NT2/D1 (cell line): ENCODE measurements around the gene JOSD1.
"Not testable (repeated sequence)": the region's sequence is repeated elsewhere in the genome, so short reads cannot be mapped to it uniquely, and the experiment has no call there.

ENCODE experiments used
- DNase-seq: peaks from one replicate; pipeline ENCODE4 v3.0.0-alpha.2; 2011; ENCODE audit warnings: low read depth, low spot score
- H3K27me3 ChIP-seq: 2 replicates; pipeline ENCODE4 v1.6.0; 2011; ENCODE audit warnings: mild to moderate bottlenecking; ENCODE audit not compliant: insufficient read length, insufficient read depth
- H3K36me3 ChIP-seq: 2 replicates; pipeline ENCODE4 v1.6.1; 2011; ENCODE audit warnings: mild to moderate bottlenecking, low read length, mixed read lengths; ENCODE audit not compliant: insufficient read depth, insufficient read length
- H3K4me1 ChIP-seq: 2 replicates; pipeline ENCODE4 v1.5.1; 2011; ENCODE audit not compliant: insufficient read depth, insufficient read length
- H3K4me3 ChIP-seq: 2 replicates; pipeline ENCODE4 v1.5.1; 2011; ENCODE audit warnings: low read depth; ENCODE audit not compliant: insufficient read length
- H3K9ac ChIP-seq: 2 replicates; pipeline ENCODE4 v1.6.0; 2011; ENCODE audit warnings: low read depth; ENCODE audit not compliant: insufficient read length
- H3K9me3 ChIP-seq: 2 replicates; pipeline ENCODE4 v1.5.1; 2011; ENCODE audit warnings: mild to moderate bottlenecking, low read length; ENCODE audit not compliant: insufficient read depth
- SUZ12 ChIP-seq: IDR thresholded peaks from 2 replicates; pipeline ENCODE4 v1.6.1; 2011; ENCODE audit not compliant: insufficient read length, insufficient read depth; ENCODE audit errors: extremely low read depth
- YY1 ChIP-seq: IDR thresholded peaks from 2 replicates; pipeline ENCODE4 v1.6.1; 2011; ENCODE audit not compliant: insufficient read length, insufficient read depth
- ZNF274 ChIP-seq: IDR thresholded peaks from 2 replicates; pipeline ENCODE4 v1.6.1; 2011; ENCODE audit warnings: mild to moderate bottlenecking, low read depth, low read length

JOSD1 gene

DNA sequence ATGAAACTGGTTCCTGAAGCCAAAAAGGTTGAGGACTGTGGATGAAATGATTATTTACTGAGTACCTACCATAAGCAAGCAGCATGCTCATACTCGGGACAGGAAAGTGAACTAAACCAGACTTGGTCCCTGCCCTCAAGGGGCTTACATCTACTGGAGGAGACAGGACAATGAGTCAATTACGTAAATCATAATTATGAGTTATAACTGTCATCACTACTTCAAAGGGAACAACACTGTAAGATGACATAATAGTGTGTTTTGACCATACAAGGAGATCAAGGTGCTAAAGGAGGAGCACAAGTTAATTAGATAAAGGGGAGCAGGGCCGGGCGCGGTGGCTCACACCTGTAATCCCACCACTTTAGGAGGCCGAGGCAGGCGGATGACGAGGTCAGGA, 47.0 kb downstream of the JOSD1 start:
- peaks cover 9% of the 10 kb centered on the region for H3K36me3 ChIP-seq
- no peak overlapping the region for H3K9ac ChIP-seq
- no peaks in the 10 kb centered on the region for H3K9me3 ChIP-seq
- no peak for DNase-seq
- no peaks in the 10 kb centered on the region for H3K27me3 ChIP-seq
- no peak overlapping the region for H3K4me3 ChIP-seq
- TF ChIP-seq YY1 (no peak), ZNF274 (no peak), SUZ12 (no peak)
- peaks cover 2% of the 10 kb centered on the region for H3K4me1 ChIP-seq

DNA sequence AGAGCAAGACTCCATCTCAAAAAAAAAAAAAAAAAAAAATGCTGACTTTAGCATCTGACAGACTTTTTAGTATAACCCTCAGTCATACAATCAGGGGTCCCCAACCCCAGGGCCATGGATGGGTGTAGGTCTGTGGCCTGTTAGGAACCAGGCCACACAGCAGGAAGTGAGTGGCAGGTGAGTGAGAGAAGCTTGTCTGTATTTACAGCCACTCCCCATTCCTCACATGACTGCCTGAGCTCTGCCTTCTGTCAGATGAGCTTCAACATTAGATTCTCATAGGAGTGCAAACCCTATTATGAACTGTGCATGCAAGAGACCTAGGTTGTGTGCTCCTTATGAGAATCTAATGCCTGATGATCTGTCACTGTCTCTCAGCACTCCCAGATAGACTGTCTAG, 47.9 kb downstream of the JOSD1 start:
- TF ChIP-seq YY1 (no peak), SUZ12 (no peak), ZNF274 (no peak)
- Histone ChIP-seq H3K4me3 (no peak overlapping the region), H3K4me1 (peaks cover 2% of the 10 kb centered on the region), H3K36me3 (peaks cover 12% of the 10 kb centered on the region), H3K9me3 (no peaks in the 10 kb centered on the region), H3K27me3 (no peaks in the 10 kb centered on the region), H3K9ac (no peak overlapping the region)
- no peak for DNase-seq

DNA sequence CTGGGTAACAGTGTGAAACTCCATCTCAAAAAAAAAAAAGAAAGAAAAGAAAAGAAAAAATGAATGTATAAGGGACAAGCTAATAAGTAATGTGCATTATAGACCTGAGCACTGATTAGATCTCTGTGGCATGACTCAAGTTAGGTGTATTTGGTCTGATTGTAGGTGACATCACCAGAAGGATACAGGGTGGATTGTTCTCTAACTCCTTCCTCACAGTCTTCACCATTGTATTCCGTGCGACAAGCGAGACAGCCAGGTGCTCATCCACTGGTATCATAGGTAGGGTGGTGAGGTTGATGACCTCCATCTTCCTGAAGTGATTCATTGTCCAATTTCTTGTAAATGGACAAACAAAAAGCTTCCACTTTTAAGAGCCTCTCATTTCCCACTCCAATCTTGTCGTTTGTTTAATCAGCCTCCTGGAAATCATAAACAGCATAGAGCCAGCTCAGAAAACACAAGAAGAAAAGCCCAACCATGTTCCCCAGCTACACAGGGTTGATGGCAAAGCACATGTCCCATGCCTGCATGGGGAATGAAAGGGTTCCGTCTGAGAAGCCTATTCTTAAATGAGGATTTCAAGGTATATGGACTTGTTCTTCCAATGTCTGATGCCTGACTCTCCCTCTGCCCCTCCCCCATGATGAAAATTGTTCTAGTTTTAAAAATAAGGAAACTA, 50.8 kb downstream of the JOSD1 start:
- Histone ChIP-seq H3K9me3 (no peaks in the 10 kb centered on the region), H3K4me3 (no peak overlapping the region), H3K27me3 (no peaks in the 10 kb centered on the region), H3K36me3 (peaks cover 18% of the 10 kb centered on the region), H3K4me1 (peaks cover 2% of the 10 kb centered on the region), H3K9ac (no peak overlapping the region)
- no peak for TF ChIP-seq ZNF274
- no peak for TF ChIP-seq YY1
- no peak for DNase-seq

DNA sequence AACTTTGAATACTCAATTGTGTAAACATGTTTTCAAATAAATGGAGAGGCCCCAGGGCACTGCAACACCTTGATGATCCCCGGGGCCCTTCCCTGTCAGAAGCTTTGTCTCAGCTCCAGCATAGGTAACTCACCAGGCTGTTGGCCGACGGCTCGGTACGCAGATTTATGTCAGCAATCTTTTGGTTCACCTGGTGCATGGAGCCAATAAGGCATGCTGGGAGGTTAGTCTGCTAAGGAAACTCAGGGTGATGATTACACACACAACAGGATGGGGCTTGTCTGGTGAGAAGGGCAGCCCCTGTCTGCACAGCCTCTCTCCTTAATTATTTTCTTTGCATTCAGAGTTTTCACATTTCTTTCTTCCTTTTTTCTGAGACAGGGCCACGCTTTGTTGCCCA, 55.3 kb downstream of the JOSD1 start:
- Histone ChIP-seq H3K4me3 (no peak overlapping the region), H3K36me3 (peaks cover 20% of the 10 kb centered on the region), H3K27me3 (no peaks in the 10 kb centered on the region), H3K9ac (no peak overlapping the region), H3K4me1 (no peaks in the 10 kb centered on the region), H3K9me3 (no peaks in the 10 kb centered on the region)
- no peak for DNase-seq
- TF ChIP-seq SUZ12 (no peak), YY1 (no peak), ZNF274 (no peak)

DNA sequence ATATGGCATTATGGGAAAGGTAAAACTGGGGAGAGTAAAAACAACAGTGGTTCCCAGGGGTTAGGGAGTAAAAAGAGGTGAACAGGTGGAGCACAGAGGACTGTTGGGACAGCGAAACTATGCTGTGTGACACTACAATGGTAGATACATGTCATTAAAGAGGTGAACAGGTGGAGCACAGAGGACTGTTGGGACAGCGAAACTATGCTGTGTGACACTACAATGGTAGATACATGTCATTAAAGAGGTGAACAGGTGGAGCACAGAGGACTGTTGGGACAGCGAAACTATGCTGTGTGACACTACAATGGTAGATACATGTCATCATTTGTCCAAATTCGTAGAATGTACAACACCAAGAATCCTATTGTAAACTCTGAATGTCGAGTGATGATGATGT, 56.5 kb downstream of the JOSD1 start:
- H3K9me3 ChIP-seq, DNase-seq, H3K4me3 ChIP-seq, H3K9ac ChIP-seq, H3K27me3 ChIP-seq, H3K4me1 ChIP-seq: not testable (repeated sequence)
- H3K36me3 ChIP-seq, result peaks cover 16% of the 10 kb centered on the region

DNA sequence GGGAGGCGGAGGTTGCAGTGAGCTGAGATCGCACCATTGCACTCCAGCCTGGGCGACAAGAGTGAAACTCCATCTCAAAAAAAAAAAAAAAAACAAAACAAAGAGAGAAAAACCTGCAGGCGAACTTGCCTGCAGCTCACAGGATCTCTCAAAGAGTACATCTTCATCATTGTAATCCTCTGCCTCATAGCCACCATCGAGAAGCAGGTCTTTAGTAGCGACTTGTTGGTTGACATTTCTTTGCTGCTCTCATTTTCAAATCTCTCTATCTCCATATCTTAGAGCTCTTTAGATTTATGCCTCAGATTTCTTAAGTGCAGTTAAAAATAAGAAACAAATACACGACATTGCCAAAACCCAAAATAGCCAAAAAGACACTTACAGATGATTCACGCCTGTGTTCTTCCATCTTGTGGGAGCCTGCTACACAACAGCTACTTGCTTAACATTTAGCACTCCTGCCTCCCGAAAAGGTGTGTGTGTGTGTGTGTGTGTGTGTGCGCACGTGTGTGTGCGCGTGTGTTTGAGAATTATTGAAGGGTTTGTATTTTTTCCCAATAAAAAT, 59.2 kb downstream of the JOSD1 start:
- TF ChIP-seq YY1, result no peak
- TF ChIP-seq SUZ12, result no peak
- TF ChIP-seq ZNF274, result no peak
- H3K27me3 ChIP-seq, result no peaks in the 10 kb centered on the region

DNA sequence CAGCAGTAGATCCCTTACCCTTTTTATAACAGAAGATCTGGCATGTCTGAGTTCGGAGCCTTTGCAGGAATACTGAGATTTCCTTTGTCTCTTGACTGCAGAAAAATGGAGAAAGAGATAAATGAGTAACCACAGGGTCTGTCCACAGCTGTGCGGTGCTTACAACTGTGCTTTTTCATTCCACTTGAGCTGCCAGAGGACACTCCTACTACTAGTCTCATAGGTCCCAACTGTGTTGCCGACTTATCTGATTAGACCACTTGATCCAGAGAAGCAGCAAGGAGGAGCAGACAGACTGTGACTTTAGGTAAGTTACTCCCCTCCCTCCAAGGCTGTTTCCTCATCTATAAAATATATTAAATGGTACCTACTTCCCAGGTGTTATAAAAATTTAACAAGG, 62.0 kb downstream of the JOSD1 start:
- no peak for TF ChIP-seq YY1
- TF ChIP-seq SUZ12, result no peak
- TF ChIP-seq ZNF274, result no peak
- Histone ChIP-seq H3K36me3 (peaks cover 19% of the 10 kb centered on the region), H3K9me3 (no peaks in the 10 kb centered on the region), H3K4me1 (no peaks in the 10 kb centered on the region), H3K27me3 (no peaks in the 10 kb centered on the region), H3K4me3 (no peak overlapping the region), H3K9ac (no peak overlapping the region)
- DNase-seq, result no peak

More for the DNA sequence above, 59.2 kb downstream of the JOSD1 start:
- Histone ChIP-seq H3K36me3 (peaks cover 17% of the 10 kb centered on the region), H3K4me1 (no peaks in the 10 kb centered on the region), H3K9ac (no peak overlapping the region), H3K4me3 (no peak overlapping the region), H3K9me3 (no peaks in the 10 kb centered on the region)
- DNase-seq, result no peak

DNA sequence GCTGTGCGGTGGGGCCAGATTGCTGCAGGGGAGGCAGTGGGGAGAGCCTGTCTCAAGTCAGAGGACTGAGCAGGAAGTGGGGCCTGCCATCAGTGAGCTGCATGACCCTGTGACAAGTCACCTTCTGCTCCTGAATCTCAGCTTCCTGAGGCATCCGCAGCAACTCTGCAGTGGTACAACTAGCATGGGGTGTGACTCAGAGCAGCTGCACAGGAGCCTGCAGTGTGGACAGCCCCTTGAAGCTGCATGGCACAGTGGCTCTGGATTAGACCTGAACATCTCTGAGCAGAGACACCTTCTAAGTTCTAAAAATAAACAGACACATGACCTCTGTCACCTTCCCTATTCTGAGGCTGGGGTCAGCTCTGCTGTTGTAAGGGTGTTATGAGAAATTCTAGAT, 62.5 kb downstream of the JOSD1 start:
- H3K36me3 ChIP-seq, result peaks cover 19% of the 10 kb centered on the region
- H3K4me3 ChIP-seq, result no peak overlapping the region
- no peak for TF ChIP-seq ZNF274
- no peak for TF ChIP-seq YY1
- TF ChIP-seq SUZ12, result no peak
- no peaks in the 10 kb centered on the region for H3K27me3 ChIP-seq
- H3K9me3 ChIP-seq, result no peaks in the 10 kb centered on the region
- no peak for DNase-seq
- no peak overlapping the region for H3K9ac ChIP-seq
- no peaks in the 10 kb centered on the region for H3K4me1 ChIP-seq
